RWPE2 (cell line): ENCODE measurements around the gene ZNF646.

Experiments
- ATAC-seq: fragments of 200-7000 bp; cut with Tn5 transposase; 3 replicates; pipeline ENCODE4 v1.9.1; 2021; ENCODE audit warnings: low read depth
- DNase-seq: peaks from one replicate; pipeline ENCODE4 v3.0.0-alpha.2; 2020; ENCODE audit warnings: low spot score
- H3K27ac ChIP-seq: fragments of 450-650 bp; 2 replicates; pipeline ENCODE4 v1.5.1; 2017; ENCODE audit warnings: mild to moderate bottlenecking; ENCODE audit not compliant: poor library complexity, severe bottlenecking
- H3K27me3 ChIP-seq: fragments of 250-450 bp; sonication (Bioruptor Pico); 2 replicates; pipeline ENCODE4 v1.5.1; 2021; ENCODE audit warnings: mild to moderate bottlenecking, moderate library complexity; ENCODE audit not compliant: insufficient read depth, poor library complexity, severe bottlenecking
- H3K36me3 ChIP-seq: fragments of 250-450 bp; sonication (Bioruptor Pico); 2 replicates; pipeline ENCODE4 v1.5.1; 2020; ENCODE audit warnings: low read depth, mild to moderate bottlenecking, moderate library complexity
- H3K4me1 ChIP-seq: fragments of 250-450 bp; sonication (Bioruptor Pico); 2 replicates; pipeline ENCODE4 v1.5.1; 2021; ENCODE audit warnings: mild to moderate bottlenecking, moderate library complexity; ENCODE audit not compliant: insufficient read depth, poor library complexity, severe bottlenecking
- H3K4me3 ChIP-seq: fragments of 250-450 bp; sonication (Bioruptor Pico); 2 replicates; pipeline ENCODE4 v1.5.1; 2021; ENCODE audit warnings: mild to moderate bottlenecking, moderate library complexity; ENCODE audit not compliant: severe bottlenecking
- H3K9me3 ChIP-seq: fragments of 250-450 bp; sonication (Bioruptor Pico); 2 replicates; pipeline ENCODE4 v1.5.1; 2021; ENCODE audit warnings: mild to moderate bottlenecking, moderate library complexity; ENCODE audit not compliant: severe bottlenecking
- TF ChIP-seq, protein P1 (sequence below): fragments of 450-650 bp; IDR thresholded peaks from one replicate; pipeline ENCODE4 v1.5.1; 2017; ENCODE audit warnings: mild to moderate bottlenecking, moderate library complexity; ENCODE audit not compliant: poor library complexity, severe bottlenecking

Gene ZNF646

DNA sequence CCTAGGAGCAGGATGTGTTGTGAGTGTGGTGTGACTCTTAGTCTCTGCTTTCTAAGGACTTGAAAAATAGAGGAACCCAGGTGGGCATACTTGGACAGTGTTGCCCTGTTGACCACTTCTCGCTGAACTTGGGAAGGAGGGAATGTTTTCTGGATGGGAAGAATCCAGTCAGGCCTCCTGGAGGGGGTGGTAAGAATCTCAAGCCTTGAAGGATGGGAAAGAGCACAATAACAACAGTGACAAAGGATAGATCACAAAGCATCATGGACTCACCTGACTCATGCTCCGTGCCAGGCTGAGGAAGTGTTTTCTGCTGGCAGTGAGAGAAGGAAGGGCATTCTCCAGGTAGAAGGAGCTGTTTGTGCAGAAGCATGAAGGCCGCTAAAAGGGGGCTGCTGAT lies 51.6 kb downstream of the ZNF646 start:
- H3K36me3 ChIP-seq: peaks cover 42% of the 10 kb centered on the region
- no peaks in the 10 kb centered on the region for H3K9me3 ChIP-seq
- TF ChIP-seq, protein P1, sequence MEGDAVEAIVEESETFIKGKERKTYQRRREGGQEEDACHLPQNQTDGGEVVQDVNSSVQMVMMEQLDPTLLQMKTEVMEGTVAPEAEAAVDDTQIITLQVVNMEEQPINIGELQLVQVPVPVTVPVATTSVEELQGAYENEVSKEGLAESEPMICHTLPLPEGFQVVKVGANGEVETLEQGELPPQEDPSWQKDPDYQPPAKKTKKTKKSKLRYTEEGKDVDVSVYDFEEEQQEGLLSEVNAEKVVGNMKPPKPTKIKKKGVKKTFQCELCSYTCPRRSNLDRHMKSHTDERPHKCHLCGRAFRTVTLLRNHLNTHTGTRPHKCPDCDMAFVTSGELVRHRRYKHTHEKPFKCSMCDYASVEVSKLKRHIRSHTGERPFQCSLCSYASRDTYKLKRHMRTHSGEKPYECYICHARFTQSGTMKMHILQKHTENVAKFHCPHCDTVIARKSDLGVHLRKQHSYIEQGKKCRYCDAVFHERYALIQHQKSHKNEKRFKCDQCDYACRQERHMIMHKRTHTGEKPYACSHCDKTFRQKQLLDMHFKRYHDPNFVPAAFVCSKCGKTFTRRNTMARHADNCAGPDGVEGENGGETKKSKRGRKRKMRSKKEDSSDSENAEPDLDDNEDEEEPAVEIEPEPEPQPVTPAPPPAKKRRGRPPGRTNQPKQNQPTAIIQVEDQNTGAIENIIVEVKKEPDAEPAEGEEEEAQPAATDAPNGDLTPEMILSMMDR: no peak
- no peaks in the 10 kb centered on the region for H3K27me3 ChIP-seq
- peaks cover 10% of the 10 kb centered on the region for H3K4me1 ChIP-seq
- no peak for DNase-seq
- no peak for ATAC-seq
- H3K27ac ChIP-seq: no peak overlapping the region
- no peak overlapping the region for H3K4me3 ChIP-seq

DNA sequence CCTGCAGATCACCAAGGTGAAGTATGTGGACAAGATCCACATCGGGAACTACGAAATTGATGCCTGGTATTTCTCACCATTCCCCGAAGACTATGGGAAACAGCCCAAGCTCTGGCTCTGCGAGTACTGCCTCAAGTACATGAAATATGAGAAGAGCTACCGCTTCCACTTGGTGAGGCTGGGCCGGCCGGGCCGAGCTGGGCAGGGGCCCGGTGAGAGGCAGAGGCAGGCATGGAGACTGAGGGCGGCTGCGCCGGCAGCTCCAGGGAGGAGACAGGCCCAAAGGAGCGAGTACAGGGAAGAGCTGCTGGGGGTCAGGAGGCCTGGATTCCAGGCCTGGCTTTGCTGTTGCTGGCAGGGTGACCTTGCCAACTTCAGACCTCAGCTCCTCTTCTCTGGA lies 53.0 kb downstream of the ZNF646 start:
- peaks cover 41% of the 10 kb centered on the region for H3K36me3 ChIP-seq

GRCh38 chr16:31128711-31129567 lies 54.7 kb downstream of the ZNF646 start:
- peaks cover 43% of the 10 kb centered on the region for H3K36me3 ChIP-seq
- no peaks in the 10 kb centered on the region for H3K27me3 ChIP-seq
- no peak for ATAC-seq
- peaks cover 31% of the 10 kb centered on the region for H3K4me1 ChIP-seq
- H3K9me3 ChIP-seq: no peaks in the 10 kb centered on the region
- H3K27ac ChIP-seq: peak overlapping the region; percentile 75
- DNase-seq: no peak
- no peak overlapping the region for H3K4me3 ChIP-seq
- TF ChIP-seq, protein P1: no peak

More for the DNA sequence above, 53.0 kb downstream of the ZNF646 start:
- TF ChIP-seq, protein P1: no peak
- ATAC-seq (no peak), DNase-seq (no peak)
- Histone ChIP-seq H3K4me3 (no peak overlapping the region), H3K27ac (no peak overlapping the region), H3K9me3 (no peaks in the 10 kb centered on the region), H3K4me1 (peaks cover 23% of the 10 kb centered on the region), H3K27me3 (no peaks in the 10 kb centered on the region)

GRCh38 chr16:31129568-31130335 lies 55.5 kb downstream of the ZNF646 start:
- H3K4me3 ChIP-seq: no peak overlapping the region
- H3K9me3 ChIP-seq: no peaks in the 10 kb centered on the region
- DNase-seq (peak; percentile 41), ATAC-seq (no peak)
- H3K4me1 ChIP-seq: peaks cover 37% of the 10 kb centered on the region
- H3K36me3 ChIP-seq: peaks cover 45% of the 10 kb centered on the region
- peak overlapping the region; percentile 75 for H3K27ac ChIP-seq
- TF ChIP-seq, protein P1: no peak
- no peaks in the 10 kb centered on the region for H3K27me3 ChIP-seq
